ENCODE data around the gene TMEM61.

GRCh38 chr1:55035904-55036303 is 55.5 kb downstream of the TMEM61 start:
- no peak for TF ChIP-seq SIN3A (IDR thresholded peaks at IDR 0.05; ENCODE audit: borderline replicate concordance, low read depth, low read length)
- TF ChIP-seq, protein P1, sequence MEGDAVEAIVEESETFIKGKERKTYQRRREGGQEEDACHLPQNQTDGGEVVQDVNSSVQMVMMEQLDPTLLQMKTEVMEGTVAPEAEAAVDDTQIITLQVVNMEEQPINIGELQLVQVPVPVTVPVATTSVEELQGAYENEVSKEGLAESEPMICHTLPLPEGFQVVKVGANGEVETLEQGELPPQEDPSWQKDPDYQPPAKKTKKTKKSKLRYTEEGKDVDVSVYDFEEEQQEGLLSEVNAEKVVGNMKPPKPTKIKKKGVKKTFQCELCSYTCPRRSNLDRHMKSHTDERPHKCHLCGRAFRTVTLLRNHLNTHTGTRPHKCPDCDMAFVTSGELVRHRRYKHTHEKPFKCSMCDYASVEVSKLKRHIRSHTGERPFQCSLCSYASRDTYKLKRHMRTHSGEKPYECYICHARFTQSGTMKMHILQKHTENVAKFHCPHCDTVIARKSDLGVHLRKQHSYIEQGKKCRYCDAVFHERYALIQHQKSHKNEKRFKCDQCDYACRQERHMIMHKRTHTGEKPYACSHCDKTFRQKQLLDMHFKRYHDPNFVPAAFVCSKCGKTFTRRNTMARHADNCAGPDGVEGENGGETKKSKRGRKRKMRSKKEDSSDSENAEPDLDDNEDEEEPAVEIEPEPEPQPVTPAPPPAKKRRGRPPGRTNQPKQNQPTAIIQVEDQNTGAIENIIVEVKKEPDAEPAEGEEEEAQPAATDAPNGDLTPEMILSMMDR (IDR thresholded peaks at IDR 0.05): no peak
- TF ChIP-seq TEAD4 (IDR thresholded peaks at IDR 0.05; ENCODE audit: borderline replicate concordance, insufficient read depth): no peak
- TF ChIP-seq POLR2AphosphoS5 (IDR thresholded peaks at IDR 0.05; ENCODE audit: low read depth, low read length): no peak
- TF ChIP-seq NRF1 (IDR thresholded peaks at IDR 0.05; ENCODE audit: low read depth, low read length): no peak
- TF ChIP-seq EP300 (IDR thresholded peaks at IDR 0.05; ENCODE audit: borderline replicate concordance in 1 of 2, low read depth in 1 of 2, low read length in 1 of 2): no peak
- no peak for TF ChIP-seq CHD2 (IDR thresholded peaks at IDR 0.05; ENCODE audit: low read length, partially characterized antibody)
- TF ChIP-seq MEF2A (IDR thresholded peaks at IDR 0.05; ENCODE audit: borderline replicate concordance, low read depth): no peak
- no peak for TF ChIP-seq RAD21 (IDR thresholded peaks at IDR 0.05; ENCODE audit: low read length)
- TF ChIP-seq FOXM1 (IDR thresholded peaks at IDR 0.05; ENCODE audit: low read depth): no peak
- no peak for TF ChIP-seq NFIC (IDR thresholded peaks at IDR 0.05; ENCODE audit: borderline replicate concordance)

Measured in SK-N-SH (cell line).